PC-3 (cell line): ENCODE measurements around the gene CHRNA5. TPM values are rescaled to one million over a fixed set of nuclear protein-coding genes. Genes with fewer than 3 reads are reported as not detected.

Experiments
- ATAC-seq: fragments of 200-7000 bp; cut with Tn5 transposase; 2 replicates; pipeline ENCODE4 v1.9.1; 2020; ENCODE audit warnings: mild to moderate bottlenecking, moderate library complexity
- BruUV-seq: library from RNA; stranded (reverse); fragments of 400-500 nt; replicated peaks from 2 replicates; lab custom pipeline; 2021; lab: Mats Ljungman, UMichigan
- CTCF ChIA-PET: fragments of 300-600 bp; sonication (Branson Sonifier 250); formaldehyde crosslinking; loops from one replicate; lab custom pipeline; 2022; ENCODE audit warnings: antibody characterized with exemption; lab: Charles Lee
- POLR2A ChIA-PET: fragments of 300-600 bp; sonication (Branson Sonifier 250); formaldehyde crosslinking; loops from one replicate; lab custom pipeline; 2022; ENCODE audit warnings: antibody characterized with exemption; ENCODE audit not compliant: unreplicated experiment; lab: Charles Lee
- DNase-seq: peaks from one replicate; pipeline ENCODE4 v3.0.0-alpha.2; 2015
- H2AFZ ChIP-seq: fragments of 300-600 bp; sonication (generic); 2 replicates; pipeline ENCODE4 v1.6.0; 2016; ENCODE audit warnings: antibody characterized with exemption, low read length
- H3F3A ChIP-seq: fragments of 300-600 bp; sonication (generic); one replicate; pipeline ENCODE4 v1.6.0; 2017; ENCODE audit warnings: antibody characterized with exemption, low read length, control low read depth, mild to moderate bottlenecking; ENCODE audit not compliant: unreplicated experiment
- H3K27ac ChIP-seq: fragments of 300-600 bp; sonication (generic); 2 replicates; pipeline ENCODE4 v1.5.1; 2016; ENCODE audit warnings: mild to moderate bottlenecking, low read length
- H3K27me3 ChIP-seq: fragments of 300-600 bp; sonication (generic); 2 replicates; pipeline ENCODE4 v1.6.1; 2016; ENCODE audit warnings: low read length, mixed read lengths
- H3K36me3 ChIP-seq: fragments of 300-600 bp; sonication (generic); 2 replicates; pipeline ENCODE4 v1.6.1; 2016; ENCODE audit warnings: low read depth, mixed run types, low read length, mixed read lengths
- H3K4me1 ChIP-seq: fragments of 300-600 bp; sonication (generic); 2 replicates; pipeline ENCODE4 v1.5.1; 2016; ENCODE audit warnings: low read length; ENCODE audit not compliant: insufficient read depth
- H3K4me2 ChIP-seq: fragments of 300-600 bp; sonication (generic); 2 replicates; pipeline ENCODE4 v1.6.0; 2016; ENCODE audit warnings: low read length
- H3K4me3 ChIP-seq: fragments of 300-600 bp; sonication (generic); 2 replicates; pipeline ENCODE4 v1.5.1; 2016; ENCODE audit warnings: mild to moderate bottlenecking, low read length, mixed read lengths
- H3K79me2 ChIP-seq: fragments of 300-600 bp; sonication (generic); 2 replicates; pipeline ENCODE4 v1.6.1; 2017; ENCODE audit warnings: low read length, mixed read lengths
- H3K9ac ChIP-seq: fragments of 300-600 bp; sonication (generic); 2 replicates; pipeline ENCODE4 v1.6.0; 2016; ENCODE audit warnings: mild to moderate bottlenecking, low read length
- H3K9me2 ChIP-seq: fragments of 300-600 bp; sonication (generic); replicated peaks from 2 replicates; pipeline ENCODE4 v1.6.1; 2016; ENCODE audit warnings: mixed run types, low read length, mixed read lengths
- H3K9me3 ChIP-seq: fragments of 300-600 bp; sonication (generic); 2 replicates; pipeline ENCODE4 v1.6.1; 2016; ENCODE audit warnings: low read length, mixed read lengths
- H4K20me1 ChIP-seq: fragments of 300-600 bp; sonication (generic); 2 replicates; pipeline ENCODE4 v1.6.1; 2016; ENCODE audit warnings: low read length, mixed read lengths
- CTCF ChIP-seq: fragments of 300-600 bp; sonication (generic); conservative IDR thresholded peaks from 2 replicates; pipeline ENCODE4 v1.5.1; 2017; ENCODE audit warnings: antibody characterized with exemption, low read depth, mild to moderate bottlenecking, low read length
- EZH2 ChIP-seq: fragments of 300-600 bp; sonication (generic); IDR thresholded peaks from one replicate; pipeline ENCODE4 v1.6.1; 2017; ENCODE audit warnings: antibody characterized with exemption, mild to moderate bottlenecking, low read length; ENCODE audit not compliant: unreplicated experiment
- EZH2phosphoT487 ChIP-seq: fragments of 300-600 bp; sonication (generic); IDR thresholded peaks from 2 replicates; pipeline ENCODE4 v1.6.1; 2018; ENCODE audit warnings: mild to moderate bottlenecking, antibody characterized with exemption, low read length, borderline replicate concordance
- intact Hi-C: fragments of 100-400 bp; cut with micrococcal nuclease; formaldehyde crosslinking; loops from 2 replicates; pipeline ENCODE4 v1.9.0; 2023
- total RNA-seq: library from RNA; depleted of rRNA; stranded (reverse); fragments of >200 nt; gene quantifications from 2 replicates; pipeline ENCODE4 v1.2.3, GENCODE V29; 2014

Gene CHRNA5
- total RNA-seq, 1 experiment from 2014 or later, result 8.4 TPM

- TF ChIP-seq EZH2, result no peak
- TF ChIP-seq EZH2phosphoT487, result no peak
- no peak for TF ChIP-seq CTCF
- Histone ChIP-seq H3K4me1 (no peaks in the 10 kb centered on the region), H4K20me1 (no peaks in the 10 kb centered on the region), H3K9me2 (no peaks in the 10 kb centered on the region), H3K4me3 (no peak overlapping the region), H3K36me3 (no peaks in the 10 kb centered on the region), H3K4me2 (no peak overlapping the region), H3K9ac (no peak overlapping the region), H3K9me3 (no peaks in the 10 kb centered on the region), H2AFZ (no peak overlapping the region), H3K27ac (no peak overlapping the region), H3F3A (no peaks in the 10 kb centered on the region), H3K27me3 (peaks cover 22% of the 10 kb centered on the region), H3K79me2 (no peaks in the 10 kb centered on the region)
- intact Hi-C loops, result no loop called here
- DNase-seq (no peak), ATAC-seq (no peak)
- ChIA-PET POLR2A (no interaction called here), CTCF (interaction anchor here (0.6 kb wide), 1 partner anchor 116 kb away, joined by 7 read pairs; no protein-coding TSS in a partner anchor)
- no TSS peak for BruUV-seq
Observed at GRCh38 chr15:78621810-78622402, 56.6 kb downstream of the CHRNA5 start.

- Histone ChIP-seq H3K27ac (no peak overlapping the region), H3K4me2 (no peak overlapping the region), H3K9me3 (no peaks in the 10 kb centered on the region), H3K9me2 (no peaks in the 10 kb centered on the region), H3K27me3 (peaks cover 30% of the 10 kb centered on the region), H3K4me1 (no peaks in the 10 kb centered on the region), H3K9ac (no peak overlapping the region), H2AFZ (no peak overlapping the region), H4K20me1 (no peaks in the 10 kb centered on the region), H3K79me2 (no peaks in the 10 kb centered on the region), H3K36me3 (no peaks in the 10 kb centered on the region), H3F3A (no peaks in the 10 kb centered on the region), H3K4me3 (no peak overlapping the region)
- ChIA-PET POLR2A (no interaction called here), CTCF (no interaction called here)
- BruUV-seq, result no TSS peak
- DNase-seq (no peak), ATAC-seq (no peak)
- TF ChIP-seq EZH2 (no peak), CTCF (no peak), EZH2phosphoT487 (no peak)
- intact Hi-C loops, result no loop called here
Observed at GRCh38 chr15:78623786-78624497, 58.6 kb downstream of the CHRNA5 start.
